Endodermal cell (in vitro differentiated cells): Measurements from ENCODE around the gene OR2G3. TPM values are rescaled to one million over a fixed set of nuclear protein-coding genes. Genes with fewer than 3 reads are reported as not detected.
A peak's percentile ranks its signal among the peaks of the same experiment; 100 is the strongest.

ENCODE experiments used
- DNase-seq: peaks from one replicate; pipeline ENCODE4 v3.0.0-alpha.2; 2017
- H3K27ac ChIP-seq: 2 replicates; pipeline ENCODE4 v1.5.1; 2013; ENCODE audit warnings: mild to moderate bottlenecking, low read depth, low read length, moderate library complexity
- H3K27me3 ChIP-seq: 2 replicates; pipeline ENCODE4 v1.6.1; 2013; ENCODE audit warnings: mild to moderate bottlenecking, low read length, moderate library complexity; ENCODE audit not compliant: insufficient read depth, control insufficient read depth, poor library complexity, severe bottlenecking
- H3K36me3 ChIP-seq: 2 replicates; pipeline ENCODE4 v1.7.0; 2013; ENCODE audit warnings: mild to moderate bottlenecking, low read length, moderate library complexity; ENCODE audit not compliant: control insufficient read depth, insufficient read depth
- H3K4me1 ChIP-seq: one replicate; pipeline ENCODE4 v1.7.0; 2013; ENCODE audit warnings: low read length; ENCODE audit not compliant: control insufficient read depth, insufficient read depth
- H3K4me3 ChIP-seq: 2 replicates; pipeline ENCODE4 v1.5.1; 2013; ENCODE audit warnings: mild to moderate bottlenecking, low read length, moderate library complexity
- H3K9ac ChIP-seq: 2 replicates; pipeline ENCODE4 v1.6.1; 2013; ENCODE audit warnings: mild to moderate bottlenecking, low read length, moderate library complexity; ENCODE audit not compliant: poor library complexity, severe bottlenecking; ENCODE audit errors: extremely low read depth
- H3K9me3 ChIP-seq: 2 replicates; pipeline ENCODE4 v1.6.1; 2013; ENCODE audit warnings: mild to moderate bottlenecking, low read length, moderate library complexity; ENCODE audit not compliant: control insufficient read depth
- H3K27ac Mint-ChIP-seq: 2 replicates; pipeline ENCODE4 v1.8.0; 2020; ENCODE audit warnings: mixed read lengths
- H3K27me3 Mint-ChIP-seq: 2 replicates; pipeline ENCODE4 v1.8.0; 2021; ENCODE audit warnings: mild to moderate bottlenecking, mixed read lengths; ENCODE audit not compliant: insufficient read depth
- H3K36me3 Mint-ChIP-seq: 2 replicates; pipeline ENCODE4 v1.8.0; 2020; ENCODE audit warnings: low read depth, mixed read lengths
- H3K4me1 Mint-ChIP-seq: 2 replicates; pipeline ENCODE4 v1.8.0; 2020; ENCODE audit warnings: mixed read lengths
- H3K4me3 Mint-ChIP-seq: 2 replicates; pipeline ENCODE4 v1.8.0; 2020; ENCODE audit warnings: mild to moderate bottlenecking, moderate library complexity, mixed read lengths
- H3K9me3 Mint-ChIP-seq: 2 replicates; pipeline ENCODE4 v1.8.0; 2020; ENCODE audit warnings: mild to moderate bottlenecking, mixed read lengths
- WGBS, 2 experiments: methylation state at CpG; one replicate each; pipeline versions ENCODE4 v1.1.5 to v1.1.7; 2013; ENCODE audit warnings: missing lambda C conversion rate in 2 of 2, mixed read lengths in 1 of 2; ENCODE audit not compliant: insufficient coverage in 1 of 2, insufficient read length in 1 of 2; 5-methylcytosine and 5-hydroxymethylcytosine counted together
- total RNA-seq, 2 donors: library from RNA; stranded (reverse); fragmentation: NEBNext Ultra II Directional in 1 of 2; extraction: Animal tissue kit (Norgen Biotek cat#: 25700) in 1 of 2; gene quantifications; 2 replicates in 1 of 2; 3 replicates in 1 of 2; pipeline ENCODE4 v1.2.1, GENCODE V29; 2021
- TF ChIP-seq, protein P1 (sequence below): fragments of 200-600 bp; sonication (generic); conservative IDR thresholded peaks from 2 replicates; pipeline ENCODE4 v1.5.0; 2021; ENCODE audit warnings: antibody characterized with exemption, mild to moderate bottlenecking

Gene OR2G3
- total RNA-seq, 2 donors from 2014 or later, result not detected

DNA sequence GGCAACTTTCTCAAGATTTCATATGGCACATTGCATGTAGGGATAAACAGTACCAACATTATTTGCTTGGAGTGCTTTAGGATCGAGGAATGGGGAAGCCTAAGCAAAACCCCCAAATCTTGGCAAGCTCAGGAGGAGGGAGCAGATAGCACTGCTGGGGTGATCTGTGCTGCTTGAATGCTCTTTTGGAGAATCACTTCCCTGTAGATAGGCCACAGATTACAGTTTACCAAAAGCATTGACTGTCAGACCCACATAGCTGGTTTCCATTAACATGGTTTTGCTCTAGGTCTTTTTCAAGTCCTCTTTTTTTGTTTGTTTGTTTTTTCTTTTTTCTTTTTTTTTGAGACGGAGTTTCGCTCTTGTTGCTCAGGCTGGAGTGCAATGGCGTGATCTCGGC, 37.4 kb downstream of the OR2G3 start:
- 0 to 70% methylated on average over 1 to 4 of the region's 5 CpGs for WGBS, 2 experiments
- Mint-ChIP-seq H3K4me3 (no peak overlapping the region), H3K36me3 (no peaks in the 10 kb centered on the region), H3K27ac (no peak overlapping the region), H3K9me3 (no peaks in the 10 kb centered on the region), H3K27me3 (peaks cover 23% of the 10 kb centered on the region), H3K4me1 (peaks cover 6% of the 10 kb centered on the region)
- H3K4me3 ChIP-seq, result no peak overlapping the region
- H3K36me3 ChIP-seq, result no peaks in the 10 kb centered on the region
- no peaks in the 10 kb centered on the region for H3K9me3 ChIP-seq
- no peak overlapping the region for H3K9ac ChIP-seq
- DNase-seq, result no peak
- TF ChIP-seq, protein P1, sequence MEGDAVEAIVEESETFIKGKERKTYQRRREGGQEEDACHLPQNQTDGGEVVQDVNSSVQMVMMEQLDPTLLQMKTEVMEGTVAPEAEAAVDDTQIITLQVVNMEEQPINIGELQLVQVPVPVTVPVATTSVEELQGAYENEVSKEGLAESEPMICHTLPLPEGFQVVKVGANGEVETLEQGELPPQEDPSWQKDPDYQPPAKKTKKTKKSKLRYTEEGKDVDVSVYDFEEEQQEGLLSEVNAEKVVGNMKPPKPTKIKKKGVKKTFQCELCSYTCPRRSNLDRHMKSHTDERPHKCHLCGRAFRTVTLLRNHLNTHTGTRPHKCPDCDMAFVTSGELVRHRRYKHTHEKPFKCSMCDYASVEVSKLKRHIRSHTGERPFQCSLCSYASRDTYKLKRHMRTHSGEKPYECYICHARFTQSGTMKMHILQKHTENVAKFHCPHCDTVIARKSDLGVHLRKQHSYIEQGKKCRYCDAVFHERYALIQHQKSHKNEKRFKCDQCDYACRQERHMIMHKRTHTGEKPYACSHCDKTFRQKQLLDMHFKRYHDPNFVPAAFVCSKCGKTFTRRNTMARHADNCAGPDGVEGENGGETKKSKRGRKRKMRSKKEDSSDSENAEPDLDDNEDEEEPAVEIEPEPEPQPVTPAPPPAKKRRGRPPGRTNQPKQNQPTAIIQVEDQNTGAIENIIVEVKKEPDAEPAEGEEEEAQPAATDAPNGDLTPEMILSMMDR, result no peak
- H3K27ac ChIP-seq, result no peak overlapping the region
- no peaks in the 10 kb centered on the region for H3K4me1 ChIP-seq
- H3K27me3 ChIP-seq, result peaks cover 7% of the 10 kb centered on the region

DNA sequence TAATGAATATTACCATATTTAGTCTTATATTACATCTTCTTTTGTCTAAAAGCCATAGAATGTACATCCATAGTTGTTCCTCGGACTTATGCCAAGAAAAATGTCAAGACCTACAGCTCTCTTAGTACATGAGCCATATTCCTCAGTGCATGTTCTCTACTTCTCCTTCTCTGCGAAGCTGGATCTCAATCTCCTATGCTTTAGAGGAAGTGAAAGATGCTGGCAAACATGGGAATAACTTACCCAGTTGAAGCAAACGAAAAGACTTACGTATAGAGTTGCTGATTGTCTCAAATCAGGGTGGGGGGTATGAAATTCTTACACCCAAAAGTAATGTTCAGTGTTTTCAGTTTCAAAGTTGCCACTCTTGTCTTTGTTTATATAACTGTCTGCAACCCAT, 41.5 kb downstream of the OR2G3 start:
- Mint-ChIP-seq H3K4me3 (no peak overlapping the region), H3K9me3 (no peaks in the 10 kb centered on the region), H3K27me3 (peaks cover 4% of the 10 kb centered on the region), H3K4me1 (peaks cover 11% of the 10 kb centered on the region), H3K36me3 (no peaks in the 10 kb centered on the region), H3K27ac (no peak overlapping the region)
- Histone ChIP-seq H3K36me3 (no peaks in the 10 kb centered on the region), H3K9ac (no peak overlapping the region), H3K9me3 (no peaks in the 10 kb centered on the region), H3K4me1 (no peaks in the 10 kb centered on the region), H3K27ac (peak overlapping the region; percentile 83), H3K4me3 (no peak overlapping the region), H3K27me3 (no peaks in the 10 kb centered on the region)
- WGBS, 2 experiments, result 81 to 100% methylated on average over 1 to 4 of the region's 4 CpGs
- DNase-seq, result no peak
- TF ChIP-seq, protein P1, result no peak

DNA sequence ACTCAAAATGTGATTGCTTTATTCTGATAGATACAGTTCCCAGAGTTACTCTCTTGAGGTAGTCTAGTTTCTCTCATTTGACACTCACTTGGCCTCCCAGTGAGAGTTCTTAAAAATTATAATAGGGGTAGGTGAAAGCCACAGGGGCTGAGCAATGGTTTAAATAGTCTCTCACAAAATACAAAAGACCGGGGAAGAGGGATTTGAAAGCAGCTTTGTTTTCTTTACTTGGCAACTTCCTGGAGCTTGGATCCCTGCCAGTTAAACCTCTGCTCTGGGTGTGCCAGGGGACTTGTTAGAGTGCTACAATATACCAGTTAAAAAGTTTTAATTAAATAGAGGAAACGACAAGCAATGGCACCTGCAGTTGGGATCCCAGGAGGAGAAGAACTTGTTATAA, 42.5 kb downstream of the OR2G3 start:
- no peak overlapping the region for H3K4me3 ChIP-seq
- H3K4me3 Mint-ChIP-seq, result no peak overlapping the region
- peaks cover 11% of the 10 kb centered on the region for H3K4me1 Mint-ChIP-seq
- no peaks in the 10 kb centered on the region for H3K36me3 Mint-ChIP-seq
- no peaks in the 10 kb centered on the region for H3K4me1 ChIP-seq
- H3K9me3 ChIP-seq, result no peaks in the 10 kb centered on the region
- peaks cover 2% of the 10 kb centered on the region for H3K27me3 Mint-ChIP-seq
- peak; percentile 70 for DNase-seq
- no peak overlapping the region for H3K9ac ChIP-seq
- no peaks in the 10 kb centered on the region for H3K36me3 ChIP-seq
- WGBS, 2 experiments, result 13 to 17% methylated on average over 2 of the region's 2 CpGs
- TF ChIP-seq, protein P1, result no peak
- no peak overlapping the region for H3K27ac Mint-ChIP-seq
- peak overlapping the region; percentile 83 for H3K27ac ChIP-seq
- no peaks in the 10 kb centered on the region for H3K9me3 Mint-ChIP-seq
- H3K27me3 ChIP-seq, result no peaks in the 10 kb centered on the region
